GM20000 (cell line): Measurements from ENCODE around the gene RNU6-1.

Experiments
- DNase-seq: peaks from one replicate; pipeline ENCODE4 v3.0.0; 2012; ENCODE audit warnings: low spot score
- TF ChIP-seq, protein P1 (sequence below): IDR thresholded peaks from 2 replicates; pipeline ENCODE4 v1.5.1; 2012; ENCODE audit warnings: mild to moderate bottlenecking, control low read depth; ENCODE audit errors: extremely low read depth, missing control alignments

RNU6-1 gene

GRCh38 chr15:67855842-67856241 lies 16.0 kb upstream of the RNU6-1 start:
- TF ChIP-seq, protein P1, sequence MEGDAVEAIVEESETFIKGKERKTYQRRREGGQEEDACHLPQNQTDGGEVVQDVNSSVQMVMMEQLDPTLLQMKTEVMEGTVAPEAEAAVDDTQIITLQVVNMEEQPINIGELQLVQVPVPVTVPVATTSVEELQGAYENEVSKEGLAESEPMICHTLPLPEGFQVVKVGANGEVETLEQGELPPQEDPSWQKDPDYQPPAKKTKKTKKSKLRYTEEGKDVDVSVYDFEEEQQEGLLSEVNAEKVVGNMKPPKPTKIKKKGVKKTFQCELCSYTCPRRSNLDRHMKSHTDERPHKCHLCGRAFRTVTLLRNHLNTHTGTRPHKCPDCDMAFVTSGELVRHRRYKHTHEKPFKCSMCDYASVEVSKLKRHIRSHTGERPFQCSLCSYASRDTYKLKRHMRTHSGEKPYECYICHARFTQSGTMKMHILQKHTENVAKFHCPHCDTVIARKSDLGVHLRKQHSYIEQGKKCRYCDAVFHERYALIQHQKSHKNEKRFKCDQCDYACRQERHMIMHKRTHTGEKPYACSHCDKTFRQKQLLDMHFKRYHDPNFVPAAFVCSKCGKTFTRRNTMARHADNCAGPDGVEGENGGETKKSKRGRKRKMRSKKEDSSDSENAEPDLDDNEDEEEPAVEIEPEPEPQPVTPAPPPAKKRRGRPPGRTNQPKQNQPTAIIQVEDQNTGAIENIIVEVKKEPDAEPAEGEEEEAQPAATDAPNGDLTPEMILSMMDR, result no peak
- no peak for DNase-seq

- no peak for DNase-seq
These were observed 14.5 kb upstream of the RNU6-1 start for GRCh38 chr15:67854358-67854757.

GRCh38 chr15:67853454-67853853 lies 13.6 kb upstream of the RNU6-1 start:
- no peak for DNase-seq
- TF ChIP-seq, protein P1, result no peak

More at GRCh38 chr15:67854358-67854757, 14.5 kb upstream of the RNU6-1 start:
- TF ChIP-seq, protein P1, result no peak

GRCh38 chr15:67852418-67852817 lies 12.6 kb upstream of the RNU6-1 start:
- DNase-seq, result no peak
- TF ChIP-seq, protein P1, result no peak

GRCh38 chr15:67850994-67851571 lies 11.2 kb upstream of the RNU6-1 start:
- TF ChIP-seq, protein P1, result no peak
- DNase-seq, result no peak

- TF ChIP-seq, protein P1, result no peak
- no peak for DNase-seq
These were observed 10.5 kb upstream of the RNU6-1 start for GRCh38 chr15:67850336-67850735.

DNA sequence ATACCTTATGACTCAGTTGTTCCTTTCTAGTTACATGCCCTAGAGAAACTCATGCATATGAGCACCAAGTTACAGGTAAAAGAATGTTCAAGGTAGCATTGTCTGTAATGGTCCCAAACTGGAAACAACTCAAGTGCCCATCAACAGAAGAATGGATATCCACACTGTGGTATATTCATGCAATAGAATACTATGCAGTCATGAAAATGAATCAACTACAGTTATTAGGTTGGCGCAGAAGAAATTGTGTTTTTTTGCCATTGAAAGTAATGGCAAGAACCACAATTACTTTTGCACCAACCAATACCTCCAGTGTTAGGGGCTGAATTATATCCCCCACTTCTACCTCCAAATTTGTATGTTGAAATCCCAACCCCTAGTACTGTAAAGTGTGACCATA lies 9.7 kb upstream of the RNU6-1 start:
- DNase-seq, result no peak
- TF ChIP-seq, protein P1, result no peak
